ENCODE measurements around the gene CPT1C.

CPT1C gene

DNA sequence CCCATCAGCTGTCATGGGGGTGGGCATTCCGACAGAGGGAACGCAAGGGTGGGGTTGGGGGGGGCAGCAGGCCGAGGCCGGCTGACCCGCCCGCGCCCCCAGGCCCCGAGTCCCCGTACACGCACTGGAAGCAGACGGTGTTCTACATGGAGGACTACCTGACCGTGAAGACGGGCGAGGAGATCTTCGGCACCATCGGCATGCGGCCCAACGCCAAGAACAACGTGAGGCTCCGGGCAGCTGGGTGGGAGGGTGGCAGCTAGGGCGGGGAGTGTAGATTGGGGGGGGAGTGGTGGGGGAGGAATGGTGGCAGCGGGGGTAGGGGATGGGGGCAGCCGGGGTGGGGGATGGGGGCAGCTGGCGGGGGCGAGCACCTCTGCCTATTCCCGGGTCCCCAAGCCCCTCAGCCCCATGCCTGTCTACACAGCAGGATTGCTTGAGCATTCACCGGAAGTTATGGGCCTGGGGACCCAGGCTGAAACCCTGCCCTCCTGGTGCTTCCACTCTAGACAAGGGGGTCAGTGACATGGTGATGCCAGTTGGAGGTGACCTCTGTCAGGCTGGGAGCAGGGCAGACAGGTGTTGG is 4.3 kb upstream of the CPT1C start:
- Histone ChIP-seq H2AFZ (no peak overlapping the region), H3K9me3 (ENCODE audit: control insufficient read depth, low read length) (no peaks in the 10 kb centered on the region)

DNA sequence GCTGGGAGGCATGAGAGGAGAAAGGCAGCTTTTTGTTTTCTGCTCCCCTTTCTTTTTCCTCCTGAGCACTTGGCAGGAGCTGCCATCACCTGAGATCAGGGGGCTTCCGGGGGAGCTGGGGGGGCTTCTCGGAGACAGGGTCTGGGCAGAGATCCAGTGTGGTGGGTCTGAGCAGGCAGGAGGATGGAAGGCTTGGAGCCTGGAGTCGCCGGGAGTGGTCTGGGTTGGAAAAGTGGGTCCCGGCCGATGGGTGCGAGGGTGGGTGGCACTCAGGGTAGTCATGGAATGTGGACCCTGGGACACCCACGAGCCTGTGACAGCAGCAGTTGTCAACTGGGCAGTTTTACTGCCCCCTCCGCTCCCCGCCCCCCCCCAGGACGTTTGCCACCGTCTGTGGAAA is 3.8 kb upstream of the CPT1C start:
- Histone ChIP-seq H3K4me1 (peaks cover 2% of the 10 kb centered on the region), H3K27me3 (ENCODE audit: control insufficient read depth, insufficient read depth, low read length) (no peaks in the 10 kb centered on the region), H3K79me2 (peaks cover under 1% of the 10 kb centered on the region), H3K4me2 (ENCODE audit: low read length) (no peak overlapping the region), H3K4me3 (ENCODE audit: low read depth, low read length) (no peak overlapping the region), H2AFZ (no peak overlapping the region), H3K9ac (no peak overlapping the region), H3K9me3 (ENCODE audit: control insufficient read depth, low read length) (no peaks in the 10 kb centered on the region), H3K27ac (no peak overlapping the region), H3K36me3 (ENCODE audit: control insufficient read depth, insufficient read depth, low read length) (no peaks in the 10 kb centered on the region)
- TF ChIP-seq, protein P1, sequence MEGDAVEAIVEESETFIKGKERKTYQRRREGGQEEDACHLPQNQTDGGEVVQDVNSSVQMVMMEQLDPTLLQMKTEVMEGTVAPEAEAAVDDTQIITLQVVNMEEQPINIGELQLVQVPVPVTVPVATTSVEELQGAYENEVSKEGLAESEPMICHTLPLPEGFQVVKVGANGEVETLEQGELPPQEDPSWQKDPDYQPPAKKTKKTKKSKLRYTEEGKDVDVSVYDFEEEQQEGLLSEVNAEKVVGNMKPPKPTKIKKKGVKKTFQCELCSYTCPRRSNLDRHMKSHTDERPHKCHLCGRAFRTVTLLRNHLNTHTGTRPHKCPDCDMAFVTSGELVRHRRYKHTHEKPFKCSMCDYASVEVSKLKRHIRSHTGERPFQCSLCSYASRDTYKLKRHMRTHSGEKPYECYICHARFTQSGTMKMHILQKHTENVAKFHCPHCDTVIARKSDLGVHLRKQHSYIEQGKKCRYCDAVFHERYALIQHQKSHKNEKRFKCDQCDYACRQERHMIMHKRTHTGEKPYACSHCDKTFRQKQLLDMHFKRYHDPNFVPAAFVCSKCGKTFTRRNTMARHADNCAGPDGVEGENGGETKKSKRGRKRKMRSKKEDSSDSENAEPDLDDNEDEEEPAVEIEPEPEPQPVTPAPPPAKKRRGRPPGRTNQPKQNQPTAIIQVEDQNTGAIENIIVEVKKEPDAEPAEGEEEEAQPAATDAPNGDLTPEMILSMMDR (IDR thresholded peaks at IDR 0.05) = no peak

More for the DNA sequence above, 4.3 kb upstream of the CPT1C start:
- H3K79me2 ChIP-seq = peaks cover 5% of the 10 kb centered on the region
- no peaks in the 10 kb centered on the region for H3K27me3 ChIP-seq (ENCODE audit: control insufficient read depth, insufficient read depth, low read length)
- peaks cover 2% of the 10 kb centered on the region for H3K4me1 ChIP-seq
- H3K4me2 ChIP-seq (ENCODE audit: low read length) = no peak overlapping the region
- no peak overlapping the region for H3K4me3 ChIP-seq (ENCODE audit: low read depth, low read length)
- H3K36me3 ChIP-seq (ENCODE audit: control insufficient read depth, insufficient read depth, low read length) = no peaks in the 10 kb centered on the region
- H3K27ac ChIP-seq = no peak overlapping the region
- H3K9ac ChIP-seq = no peak overlapping the region
- TF ChIP-seq, protein P1 (IDR thresholded peaks at IDR 0.05) = no peak

DNA sequence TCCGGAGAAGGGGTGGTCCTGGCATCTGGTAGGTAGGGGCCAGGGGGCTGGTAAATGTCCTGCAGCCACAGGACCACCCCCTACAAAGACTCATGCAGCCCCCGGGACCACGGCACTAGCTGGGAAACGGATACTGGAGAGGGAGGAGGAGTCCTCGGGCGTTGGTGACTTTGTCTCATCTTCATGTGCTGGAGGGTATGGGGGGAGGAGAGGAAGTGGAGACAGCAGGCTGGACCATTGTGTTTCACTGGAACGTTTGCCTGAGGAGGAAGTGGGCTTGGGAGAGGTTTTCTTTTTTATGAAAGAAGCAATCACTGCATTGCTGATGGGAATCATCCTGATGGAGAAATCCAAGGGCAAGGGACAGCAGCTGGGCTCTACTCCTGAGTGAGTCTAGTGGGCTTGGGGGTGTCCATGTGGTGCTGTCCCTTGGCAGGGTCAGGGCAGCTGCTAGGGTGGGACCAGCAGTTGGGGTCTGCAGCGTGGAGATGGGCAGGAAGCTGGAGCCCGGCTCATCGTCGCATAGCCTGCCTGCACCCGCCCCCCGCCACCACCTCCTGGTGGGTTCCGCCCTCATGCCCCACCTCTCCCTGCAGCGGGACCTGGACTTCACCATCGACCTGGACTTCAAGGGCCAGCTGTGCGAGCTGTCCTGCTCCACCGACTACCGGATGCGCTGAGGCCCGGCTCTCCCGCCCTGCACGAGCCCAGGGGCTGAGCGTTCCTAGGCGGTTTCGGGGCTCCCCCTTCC is 3.2 kb upstream of the CPT1C start:
- H3K27me3 ChIP-seq (ENCODE audit: control insufficient read depth, insufficient read depth, low read length) = no peaks in the 10 kb centered on the region
- no peak overlapping the region for H2AFZ ChIP-seq
- no peaks in the 10 kb centered on the region for H3K9me3 ChIP-seq (ENCODE audit: control insufficient read depth, low read length)
- H3K4me3 ChIP-seq (ENCODE audit: low read depth, low read length) = no peak overlapping the region
- H3K36me3 ChIP-seq (ENCODE audit: control insufficient read depth, insufficient read depth, low read length) = no peaks in the 10 kb centered on the region
- H3K79me2 ChIP-seq = no peaks in the 10 kb centered on the region
- H3K27ac ChIP-seq = peak overlapping the region; percentile 24
- TF ChIP-seq, protein P1 (IDR thresholded peaks at IDR 0.05) = no peak
- H3K4me2 ChIP-seq (ENCODE audit: low read length) = no peak overlapping the region
- no peak overlapping the region for H3K9ac ChIP-seq
- peaks cover 2% of the 10 kb centered on the region for H3K4me1 ChIP-seq

DNA sequence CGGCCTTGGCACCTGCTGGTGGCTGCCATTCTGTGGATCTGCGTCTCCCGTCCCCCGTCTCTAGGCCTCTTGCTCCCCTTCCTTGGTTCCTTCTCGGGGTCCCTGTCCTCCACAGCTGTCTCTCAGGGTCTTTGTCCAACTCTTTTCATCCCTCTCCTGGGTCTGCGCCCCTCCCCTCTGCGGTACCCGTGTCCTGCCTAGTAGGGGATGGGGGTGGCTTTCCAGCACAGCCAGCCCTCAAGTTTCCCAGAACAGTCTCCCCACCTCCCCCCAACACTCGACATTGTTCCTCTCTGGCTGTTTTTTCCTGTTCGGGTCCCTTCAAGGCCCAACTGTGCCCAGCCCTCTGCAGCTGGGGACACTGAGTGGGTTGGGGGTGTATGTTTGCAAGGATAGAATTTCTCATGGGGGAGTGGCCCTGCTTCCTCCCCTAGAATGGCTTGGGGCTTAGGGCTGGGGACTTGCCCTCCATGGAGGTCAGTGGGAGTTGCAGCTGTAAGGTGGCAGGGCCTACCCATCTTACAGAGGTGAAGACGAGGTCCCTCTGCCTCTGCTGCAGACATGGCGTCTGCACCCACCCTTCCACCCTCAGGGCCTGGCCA is 2.3 kb upstream of the CPT1C start:
- TF ChIP-seq, protein P1 (IDR thresholded peaks at IDR 0.05) = no peak
- no peak overlapping the region for H3K4me3 ChIP-seq (ENCODE audit: low read depth, low read length)
- H3K27me3 ChIP-seq (ENCODE audit: control insufficient read depth, insufficient read depth, low read length) = no peaks in the 10 kb centered on the region
- H3K79me2 ChIP-seq = no peaks in the 10 kb centered on the region
- no peak overlapping the region for H2AFZ ChIP-seq
- no peak overlapping the region for H3K4me2 ChIP-seq (ENCODE audit: low read length)
- no peak overlapping the region for H3K9ac ChIP-seq
- peaks cover 2% of the 10 kb centered on the region for H3K4me1 ChIP-seq
- H3K27ac ChIP-seq = peak overlapping the region; percentile 24
- no peaks in the 10 kb centered on the region for H3K9me3 ChIP-seq (ENCODE audit: control insufficient read depth, low read length)
- no peaks in the 10 kb centered on the region for H3K36me3 ChIP-seq (ENCODE audit: control insufficient read depth, insufficient read depth, low read length)

Data from parathyroid adenoma (tissue), 2 donors.